HepG2 (cell line): ENCODE results near the gene SPRYD3. TPM values are rescaled to one million over a fixed set of nuclear protein-coding genes. Genes with fewer than 3 reads are reported as not detected.

Experiments
- CREB1 ChIP-seq, 2 experiments: fragments of 450-650 bp in 1 of 2; IDR thresholded peaks; 2 replicates each; pipeline ENCODE4 v1.6.1; 2016 to 2017; ENCODE audit warnings: control low read depth in 1 of 2, mild to moderate bottlenecking in 1 of 2, missing compliant biosample characterization in 1 of 2, missing genetic modification characterization in 1 of 2
- HNRNPLL ChIP-seq: fragments of 200-400 bp; formaldehyde crosslinking; IDR thresholded peaks from 2 replicates; pipeline ENCODE4 v1.6.1; 2017; ENCODE audit warnings: mild to moderate bottlenecking, low read depth, low read length; ENCODE audit not compliant: poor library complexity, severe bottlenecking
- KLF6 ChIP-seq: IDR thresholded peaks from 2 replicates; pipeline ENCODE4 v1.8.0; 2016; ENCODE audit warnings: missing biosample characterization, missing genetic modification reagents
- MBNL3 ChIP-seq: fragments of 250-450 bp; sonication (Bioruptor Pico); conservative IDR thresholded peaks from 2 replicates; pipeline ENCODE4 v1.8.0; 2022; ENCODE audit warnings: mild to moderate bottlenecking, inconsistent platforms
- MYC ChIP-seq: sonication (generic); formaldehyde crosslinking; IDR thresholded peaks from 2 replicates; pipeline ENCODE4 v1.9.0; 2021; ENCODE audit warnings: missing genetic modification reagents, borderline replicate concordance
- NFYC ChIP-seq: IDR thresholded peaks from 2 replicates; pipeline ENCODE4 v1.6.1; 2016; ENCODE audit warnings: missing genetic modification reagents, missing compliant biosample characterization
- POLR2A ChIP-seq, 2 experiments: IDR thresholded peaks; 2 replicates each; pipeline ENCODE4 v1.6.1; 2011; ENCODE audit warnings: low read depth in 2 of 2, low read length in 2 of 2, mild to moderate bottlenecking in 1 of 2, moderate library complexity in 1 of 2; ENCODE audit not compliant: insufficient read depth in 1 of 2
- SALL2 ChIP-seq: sonication (generic); formaldehyde crosslinking; IDR thresholded peaks from 2 replicates; pipeline ENCODE4 v1.8.1; 2023; ENCODE audit warnings: mild to moderate bottlenecking, missing genetic modification reagents, inconsistent platforms
- SAP130 ChIP-seq: IDR thresholded peaks from 2 replicates; pipeline ENCODE4 v1.6.1; 2016; ENCODE audit warnings: low read depth
- SMAD1 ChIP-seq: sonication (generic); formaldehyde crosslinking; IDR thresholded peaks from 2 replicates; pipeline ENCODE4 v1.4.0; 2020; ENCODE audit warnings: missing genetic modification reagents, low read depth, mild to moderate bottlenecking, borderline replicate concordance
- SP4 ChIP-seq: sonication (generic); formaldehyde crosslinking; IDR thresholded peaks from 2 replicates; pipeline ENCODE4 v1.8.1; 2023; ENCODE audit warnings: mild to moderate bottlenecking, missing genetic modification reagents
- TAF1 ChIP-seq: sonication (generic); formaldehyde crosslinking; IDR thresholded peaks from 2 replicates; pipeline ENCODE4 v1.4.0; 2020; ENCODE audit warnings: missing genetic modification reagents
- ZC3H13 ChIP-seq: sonication (generic); formaldehyde crosslinking; IDR thresholded peaks from 2 replicates; pipeline ENCODE4 v1.8.1; 2023; ENCODE audit warnings: mild to moderate bottlenecking, missing genetic modification reagents, moderate library complexity
- ZFP36L1 ChIP-seq: sonication (generic); formaldehyde crosslinking; IDR thresholded peaks from 2 replicates; pipeline ENCODE4 v1.8.0; 2022; ENCODE audit warnings: mild to moderate bottlenecking, missing genetic modification reagents, moderate library complexity
- ZFX ChIP-seq: sonication (generic); formaldehyde crosslinking; IDR thresholded peaks from 2 replicates; pipeline ENCODE4 v1.4.0; 2020; ENCODE audit warnings: mild to moderate bottlenecking, low read depth, missing genetic modification reagents, moderate library complexity
- ZNF552 ChIP-seq: sonication (generic); formaldehyde crosslinking; IDR thresholded peaks from 2 replicates; pipeline ENCODE4 v1.9.0; 2022; ENCODE audit warnings: missing genetic modification reagents, mild to moderate bottlenecking, borderline replicate concordance
- ZSCAN21 ChIP-seq: sonication (generic); formaldehyde crosslinking; IDR thresholded peaks from 2 replicates; pipeline ENCODE4 v1.8.0; 2022; ENCODE audit warnings: mild to moderate bottlenecking, missing genetic modification reagents, moderate library complexity, borderline replicate concordance
- polyA plus RNA-seq, 8 experiments: library from polyadenylated mRNA; depleted of rRNA in 3 of 8; stranded (reverse) in 7 of 8; unstranded in 1 of 8; fragments of >200 nt; fragmentation: Illumina TruSeq in 4 of 8; extraction: Trizol in 4 of 8; gene quantifications; 2 replicates each; pipeline versions ENCODE4 v1.2.1 to v1.2.3, GENCODE V29; 2011 to 2016; ENCODE audit warnings: low read depth in 4 of 8, missing spikeins in 1 of 8, mixed read lengths in 1 of 8; ENCODE audit not compliant: insufficient read depth in 1 of 8
- total RNA-seq, 5 experiments: library from RNA; depleted of rRNA; stranded (reverse); fragments of >200 nt; fragmentation: Illumina TruSeq; extraction: Trizol; gene quantifications; 2 replicates each; pipeline ENCODE4 v1.2.3, GENCODE V29; 2016; ENCODE audit warnings: low read depth in 1 of 5
- TF ChIP-seq, protein P1 (sequence below): sonication (generic); formaldehyde crosslinking; IDR thresholded peaks from 2 replicates; pipeline ENCODE4 v1.5.1; 2020; ENCODE audit warnings: missing genetic modification reagents, mild to moderate bottlenecking, borderline replicate concordance
- TF ChIP-seq, protein P2 (sequence below): sonication (generic); formaldehyde crosslinking; IDR thresholded peaks from 2 replicates; pipeline ENCODE4 v1.8.1; 2023; ENCODE audit warnings: mild to moderate bottlenecking, moderate library complexity, missing genetic modification reagents
- TF ChIP-seq, protein P3 (sequence below): sonication (generic); formaldehyde crosslinking; IDR thresholded peaks from 2 replicates; pipeline ENCODE4 v1.8.1; 2022; ENCODE audit warnings: low read depth, mild to moderate bottlenecking, missing genetic modification reagents

SPRYD3 gene
- total and polyA plus RNA-seq, 2 of the 13 experiments (the other 11 are each of a cell fraction or from before 2014, with no cell fraction given) = 9.0 to 9.2 TPM

DNA sequence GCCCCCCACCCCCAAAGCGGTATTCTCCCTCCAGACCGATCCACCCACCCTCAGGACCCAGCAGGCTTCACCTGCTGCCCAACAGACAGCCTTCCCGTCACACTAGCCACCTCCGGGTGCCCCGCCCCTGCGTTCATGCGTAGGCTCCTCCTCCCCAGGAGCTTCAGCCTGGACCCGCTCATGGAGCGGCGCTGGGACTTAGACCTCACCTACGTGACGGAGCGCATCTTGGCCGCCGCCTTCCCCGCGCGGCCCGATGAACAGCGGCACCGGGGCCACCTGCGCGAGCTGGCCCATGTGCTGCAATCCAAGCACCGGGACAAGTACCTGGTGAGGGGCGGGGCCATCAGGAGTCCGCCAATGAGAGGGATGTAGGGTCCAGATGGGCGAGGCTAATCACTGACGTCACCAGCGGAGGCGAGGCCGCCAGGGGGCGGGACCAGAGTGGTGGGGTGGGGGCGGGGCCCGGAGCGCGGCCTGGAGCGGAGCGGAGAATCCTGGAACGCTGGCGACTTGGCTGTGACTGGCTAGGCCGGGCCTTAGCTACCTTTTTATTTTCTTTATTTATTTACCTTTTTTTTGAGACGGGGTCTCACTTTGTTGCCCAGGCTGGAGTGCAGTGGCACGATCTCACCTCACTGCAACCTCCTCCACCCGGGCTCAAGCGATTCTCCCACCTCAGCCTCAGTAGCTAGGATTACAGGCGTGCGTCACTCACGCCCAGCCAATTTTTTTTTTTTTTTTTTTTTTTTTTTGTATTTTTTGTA is 24.9 kb downstream of the SPRYD3 start (continued):
- TF ChIP-seq MYC (CRISPR knock-in tag) (peak; percentile 79; the same call in 1 of the 2 replicates), SP4 (CRISPR knock-in tag) (no peak), ZFP36L1 (CRISPR knock-in tag) (0 out of 2 replicates have a peak, but pooled peaks have one; percentile 25), ZNF552 (CRISPR knock-in tag) (no peak), HNRNPLL (peak; percentile 52), KLF6 (0 out of 2 replicates have a peak, but pooled peaks have one; percentile 7), ZC3H13 (CRISPR knock-in tag) (no peak), NFYC (CRISPR knock-in tag) (0 out of 2 replicates have a peak, but pooled peaks have one; percentile 19), POLR2A (IDR thresholded peaks at IDR 0.05; ENCODE audit: insufficient read depth in 1 of 2, low read depth in 2 of 2, low read length in 2 of 2) (peak in 1 of 2 experiments; percentile 44; a peak in 1 of 4 replicates), SMAD1 (0 out of 2 replicates have a peak, but pooled peaks have one; percentile 28), ZFX (CRISPR knock-in tag) (peak; percentile 17; the same call in 1 of the 2 replicates), SAP130 (CRISPR knock-in tag) (peak; percentile 77), ZSCAN21 (peak; percentile 73; the same call in 1 of the 2 replicates), CREB1 (IDR thresholded peaks at IDR 0.05) (peak; percentile 92), CREB1 (CRISPR knock-in tag; IDR thresholded peaks at IDR 0.05) (no peak), SALL2 (peak; percentile 71; the same call in 1 of the 2 replicates), TAF1 (CRISPR knock-in tag) (peak; percentile 38; the same call in 1 of the 2 replicates), MBNL3 (CRISPR knock-in tag) (no peak)
- TF ChIP-seq, protein P1, sequence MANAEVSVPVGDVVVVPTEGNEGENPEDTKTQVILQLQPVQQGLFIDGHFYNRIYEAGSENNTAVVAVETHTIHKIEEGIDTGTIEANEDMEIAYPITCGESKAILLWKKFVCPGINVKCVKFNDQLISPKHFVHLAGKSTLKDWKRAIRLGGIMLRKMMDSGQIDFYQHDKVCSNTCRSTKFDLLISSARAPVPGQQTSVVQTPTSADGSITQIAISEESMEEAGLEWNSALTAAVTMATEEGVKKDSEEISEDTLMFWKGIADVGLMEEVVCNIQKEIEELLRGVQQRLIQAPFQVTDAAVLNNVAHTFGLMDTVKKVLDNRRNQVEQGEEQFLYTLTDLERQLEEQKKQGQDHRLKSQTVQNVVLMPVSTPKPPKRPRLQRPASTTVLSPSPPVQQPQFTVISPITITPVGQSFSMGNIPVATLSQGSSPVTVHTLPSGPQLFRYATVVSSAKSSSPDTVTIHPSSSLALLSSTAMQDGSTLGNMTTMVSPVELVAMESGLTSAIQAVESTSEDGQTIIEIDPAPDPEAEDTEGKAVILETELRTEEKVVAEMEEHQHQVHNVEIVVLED = 0 out of 2 replicates have a peak, but pooled peaks have one; percentile 17
- TF ChIP-seq, protein P2, sequence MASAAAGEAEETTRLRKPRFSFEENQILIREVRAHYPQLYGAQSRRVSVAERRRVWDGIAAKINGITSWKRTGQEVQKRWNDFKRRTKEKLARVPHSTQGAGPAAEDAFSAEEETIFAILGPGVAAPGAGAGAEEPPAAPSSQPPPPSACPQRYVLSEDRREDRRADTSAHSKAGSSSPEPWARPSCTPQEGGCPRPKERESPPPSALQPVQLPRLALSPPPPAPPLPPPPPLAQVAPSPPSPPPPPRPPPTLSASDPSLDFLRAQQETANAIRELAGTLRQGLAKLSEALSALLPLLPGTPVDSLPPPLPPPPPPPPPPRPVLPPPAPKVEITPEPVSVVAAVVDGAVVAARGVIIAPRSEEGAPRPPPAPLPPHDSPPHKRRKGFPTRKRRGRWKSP (CRISPR knock-in tag) = no peak
- TF ChIP-seq, protein P3, sequence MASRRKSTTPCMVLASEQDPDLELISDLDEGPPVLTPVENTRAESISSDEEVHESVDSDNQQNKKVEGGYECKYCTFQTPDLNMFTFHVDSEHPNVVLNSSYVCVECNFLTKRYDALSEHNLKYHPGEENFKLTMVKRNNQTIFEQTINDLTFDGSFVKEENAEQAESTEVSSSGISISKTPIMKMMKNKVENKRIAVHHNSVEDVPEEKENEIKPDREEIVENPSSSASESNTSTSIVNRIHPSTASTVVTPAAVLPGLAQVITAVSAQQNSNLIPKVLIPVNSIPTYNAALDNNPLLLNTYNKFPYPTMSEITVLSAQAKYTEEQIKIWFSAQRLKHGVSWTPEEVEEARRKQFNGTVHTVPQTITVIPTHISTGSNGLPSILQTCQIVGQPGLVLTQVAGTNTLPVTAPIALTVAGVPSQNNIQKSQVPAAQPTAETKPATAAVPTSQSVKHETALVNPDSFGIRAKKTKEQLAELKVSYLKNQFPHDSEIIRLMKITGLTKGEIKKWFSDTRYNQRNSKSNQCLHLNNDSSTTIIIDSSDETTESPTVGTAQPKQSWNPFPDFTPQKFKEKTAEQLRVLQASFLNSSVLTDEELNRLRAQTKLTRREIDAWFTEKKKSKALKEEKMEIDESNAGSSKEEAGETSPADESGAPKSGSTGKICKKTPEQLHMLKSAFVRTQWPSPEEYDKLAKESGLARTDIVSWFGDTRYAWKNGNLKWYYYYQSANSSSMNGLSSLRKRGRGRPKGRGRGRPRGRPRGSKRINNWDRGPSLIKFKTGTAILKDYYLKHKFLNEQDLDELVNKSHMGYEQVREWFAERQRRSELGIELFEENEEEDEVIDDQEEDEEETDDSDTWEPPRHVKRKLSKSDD (CRISPR knock-in tag) = no peak; the same call in 1 of the 2 replicates
